Breast epithelium (tissue), 4 donors: ENCODE measurements around the gene N4BP2L1. TPM values are rescaled to one million over a fixed set of nuclear protein-coding genes. Genes with fewer than 3 reads are reported as not detected.

Experiments
- DNase-seq, 2 donors: peaks; one replicate each; pipeline ENCODE4 v3.0.0-alpha.2; 2019; ENCODE audit warnings: low spot score in 2 of 2
- H3K27ac ChIP-seq, 2 donors: fragments of 200-600 bp; sonication (generic) in 1 of 2; one replicate each; pipeline ENCODE4 v1.5.1; 2016 to 2019; ENCODE audit warnings: mild to moderate bottlenecking in 1 of 2
- H3K27me3 ChIP-seq, 2 donors: fragments of 200-600 bp; sonication (generic) in 1 of 2; one replicate each; pipeline versions ENCODE4 v1.5.1 to v1.6.0; 2017 to 2019; ENCODE audit warnings: control low read depth in 1 of 2, mild to moderate bottlenecking in 1 of 2
- H3K36me3 ChIP-seq: fragments of 200-600 bp; one replicate; pipeline ENCODE4 v1.5.1; 2019
- H3K4me1 ChIP-seq, 2 donors: fragments of 200-600 bp; sonication (generic); one replicate each; pipeline ENCODE4 v1.5.1; 2016 to 2019; ENCODE audit warnings: control low read depth in 1 of 2
- H3K4me3 ChIP-seq, 3 donors: fragments of 200-600 bp; sonication (generic); 1 replicate in 2 of 3; 2 replicates in 1 of 3; pipeline ENCODE4 v1.5.1; 2016 to 2019; ENCODE audit warnings: mild to moderate bottlenecking in 3 of 3, moderate library complexity in 2 of 3
- H3K9me3 ChIP-seq, 2 donors: fragments of 200-600 bp; sonication (generic) in 1 of 2; one replicate each; pipeline ENCODE4 v1.5.1; 2016 to 2019; ENCODE audit warnings: control low read depth in 1 of 2
- CTCF ChIP-seq, 3 donors: fragments of 450-650 bp; IDR thresholded peaks; one replicate each; pipeline ENCODE4 v1.5.1; 2016 to 2017; ENCODE audit warnings: antibody characterized with exemption in 3 of 3, mild to moderate bottlenecking in 3 of 3, moderate library complexity in 3 of 3
- POLR2A ChIP-seq: fragments of 450-650 bp; IDR thresholded peaks from one replicate; pipeline ENCODE4 v1.6.1; 2016; ENCODE audit warnings: antibody characterized with exemption, mild to moderate bottlenecking, moderate library complexity
- POLR2AphosphoS5 ChIP-seq, 3 donors: sonication (generic); formaldehyde crosslinking; IDR thresholded peaks; one replicate each; pipeline ENCODE4 v1.6.1; 2017; ENCODE audit warnings: antibody characterized with exemption in 3 of 3
- intact Hi-C: fragments of 100-400 bp; cut with DNase I; formaldehyde crosslinking; loops from one replicate; pipeline ENCODE4 v1.15.1; 2023; ENCODE audit warnings: low total_unique reads
- total RNA-seq, 3 donors: library from RNA; depleted of rRNA; stranded (reverse); fragments of >200 nt; gene quantifications; one replicate each; pipeline ENCODE4 v1.1.0, GENCODE V29; 2016

N4BP2L1 gene
- 10 to 100 TPM; 15.7 to 54.3 (median 33.8) TPM for total RNA-seq

GRCh38 chr13:32427852-32428580 is at the start of gene N4BP2L1:
TSS of gene N4BP2L1 (minus strand) at chr13:32428130. CDS start at chr13:32428082, 48 bp downstream.
- Histone ChIP-seq H3K27me3 (no peaks in the 10 kb centered on the region), H3K4me3 (peak within 1 kb of the TSS; percentile 84 to 87 (median 84)), H3K36me3 (no peaks in the 10 kb centered on the region), H3K27ac (peak within 1 kb of the TSS; percentile 97 to 98), H3K4me1 (no peaks in the 10 kb centered on the region), H3K9me3 (no peaks in the 10 kb centered on the region)
- DNase-seq = peak; percentile 64 to 83
- intact Hi-C loops = no loop called here
- peak; percentile 69 to 95 (median 82) for TF ChIP-seq POLR2AphosphoS5 (IDR thresholded peaks at IDR 0.05)
- TF ChIP-seq CTCF (IDR thresholded peaks at IDR 0.05) = no peak
- TF ChIP-seq POLR2A = peak; percentile 84

GRCh38 chr13:32476892-32477291 is 49.0 kb upstream of the N4BP2L1 start:
- no peak for DNase-seq
- Histone ChIP-seq H3K27me3 (no peaks in the 10 kb centered on the region), H3K4me3 (no peak overlapping the region), H3K36me3 (no peaks in the 10 kb centered on the region), H3K4me1 (no peaks in the 10 kb centered on the region), H3K27ac (no peak overlapping the region), H3K9me3 (no peaks in the 10 kb centered on the region)
- intact Hi-C loops = no loop called here
- TF ChIP-seq CTCF (IDR thresholded peaks at IDR 0.05) = no peak
- TF ChIP-seq POLR2A = no peak
- no peak for TF ChIP-seq POLR2AphosphoS5 (IDR thresholded peaks at IDR 0.05)

GRCh38 chr13:32476021-32476731 is 48.2 kb upstream of the N4BP2L1 start:
- TF ChIP-seq POLR2A (no peak), CTCF (IDR thresholded peaks at IDR 0.05) (no peak), POLR2AphosphoS5 (IDR thresholded peaks at IDR 0.05) (no peak)
- Histone ChIP-seq H3K9me3 (no peaks in the 10 kb centered on the region), H3K27ac (no peak overlapping the region), H3K4me3 (no peak overlapping the region), H3K4me1 (no peaks in the 10 kb centered on the region), H3K36me3 (no peaks in the 10 kb centered on the region), H3K27me3 (no peaks in the 10 kb centered on the region)
- intact Hi-C loops = no loop called here
- no peak for DNase-seq

GRCh38 chr13:32474999-32475792 is 47.3 kb upstream of the N4BP2L1 start:
- no peak for DNase-seq
- TF ChIP-seq POLR2AphosphoS5 (IDR thresholded peaks at IDR 0.05) = no peak
- TF ChIP-seq POLR2A = no peak
- TF ChIP-seq CTCF (IDR thresholded peaks at IDR 0.05) = no peak
- H3K36me3 ChIP-seq = no peaks in the 10 kb centered on the region
- H3K4me3 ChIP-seq = no peak overlapping the region
- H3K27ac ChIP-seq = no peak overlapping the region
- no peaks in the 10 kb centered on the region for H3K27me3 ChIP-seq
- intact Hi-C loops = no loop called here
- H3K9me3 ChIP-seq = no peaks in the 10 kb centered on the region
- no peaks in the 10 kb centered on the region for H3K4me1 ChIP-seq
